ENCODE results near the gene SDK1. TPM values are rescaled to one million over a fixed set of nuclear protein-coding genes. Genes with fewer than 3 reads are reported as not detected.

SDK1 gene
- total RNA-seq, 1 experiment from 2014 or later = 1.8 TPM

GRCh38 chr7:4151524-4151923 is 850.5 kb downstream of the SDK1 start:
- no peak for DNase-seq (ENCODE audit: low spot score)

- no peak for DNase-seq (ENCODE audit: low spot score)
Measured at GRCh38 chr7:4151926-4152549, 851.0 kb downstream of the SDK1 start.

DNA sequence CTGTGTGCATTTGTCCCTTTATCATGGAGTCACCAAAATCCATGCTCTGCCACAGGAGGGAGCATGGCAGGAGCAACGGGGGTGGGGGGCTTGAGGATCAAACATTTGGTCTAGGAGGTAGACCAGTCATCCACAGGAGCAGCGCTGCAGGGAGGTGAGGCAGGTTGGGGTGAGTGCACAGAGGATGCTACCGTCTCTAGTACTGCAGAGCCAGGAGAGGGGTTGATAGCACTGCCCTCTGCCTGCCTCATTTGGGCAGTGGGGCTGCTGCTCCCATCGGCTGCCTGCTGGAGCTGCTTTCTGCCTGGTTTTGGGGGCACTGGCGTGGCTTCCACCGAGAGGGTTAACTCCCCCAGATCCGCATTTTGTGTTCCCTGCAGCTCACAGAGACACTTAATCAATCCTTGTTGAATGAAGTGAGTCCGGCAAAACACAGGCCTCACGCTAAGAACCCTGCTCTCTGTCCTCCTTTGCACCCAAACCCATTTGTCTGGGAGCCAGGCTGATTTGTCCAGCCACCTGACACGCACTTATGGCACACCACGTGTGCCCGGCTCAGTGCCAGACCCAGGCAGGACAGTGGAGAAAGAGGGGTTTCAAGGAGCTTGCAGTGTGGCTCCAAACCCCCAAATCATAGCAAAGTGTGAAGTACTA is 854.0 kb downstream of the SDK1 start:
- no peak for DNase-seq (ENCODE audit: low spot score)

GRCh38 chr7:4156190-4156589 is 855.1 kb downstream of the SDK1 start:
- DNase-seq (ENCODE audit: low spot score) = no peak

GRCh38 chr7:4157651-4158050 is 856.6 kb downstream of the SDK1 start:
- no peak for DNase-seq (ENCODE audit: low spot score)

GRCh38 chr7:4158441-4159153 is 857.5 kb downstream of the SDK1 start:
- no peak for DNase-seq (ENCODE audit: low spot score)

GRCh38 chr7:4159154-4159501 is 858.1 kb downstream of the SDK1 start:
- no peak for DNase-seq (ENCODE audit: low spot score)

DNA sequence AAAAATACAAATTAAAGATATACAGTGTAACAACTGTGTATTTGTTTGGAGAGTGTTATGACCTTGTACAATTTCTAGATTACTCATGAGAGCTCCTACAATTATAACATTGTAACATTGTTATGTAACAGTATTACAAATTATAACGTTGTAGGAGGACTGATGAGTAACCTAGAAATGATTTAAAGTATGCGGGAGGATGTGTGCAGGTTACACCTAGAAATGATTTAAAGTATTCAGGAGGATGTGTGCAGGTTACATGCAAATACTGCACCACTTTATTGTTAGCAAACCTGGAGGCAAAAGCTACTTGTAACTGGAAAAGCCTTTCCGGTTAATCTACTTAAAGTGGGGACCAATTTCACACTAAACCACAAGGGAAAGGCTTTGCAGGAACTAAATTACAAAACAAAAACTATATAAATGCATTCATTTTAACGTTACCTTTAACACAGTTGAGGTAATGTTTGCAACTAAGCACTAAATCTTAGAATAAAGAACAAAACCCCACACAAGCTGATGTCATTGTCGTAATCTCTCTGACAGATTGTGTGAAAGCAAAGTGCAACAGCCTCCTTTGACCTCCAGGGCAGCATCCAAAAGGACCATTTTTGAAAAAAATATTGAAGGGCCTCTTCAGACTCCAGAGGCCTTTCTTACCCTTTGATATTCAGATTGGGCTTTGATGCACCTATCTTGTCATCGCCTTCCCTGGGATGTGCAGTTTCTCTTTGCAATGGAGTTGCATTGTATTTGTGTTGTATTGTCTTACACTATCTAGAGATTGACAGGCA is 858.9 kb downstream of the SDK1 start:
- DNase-seq (ENCODE audit: low spot score) = peak; percentile 69

GRCh38 chr7:4162884-4163564 is 862.0 kb downstream of the SDK1 start:
- DNase-seq (ENCODE audit: low spot score) = no peak

DNA sequence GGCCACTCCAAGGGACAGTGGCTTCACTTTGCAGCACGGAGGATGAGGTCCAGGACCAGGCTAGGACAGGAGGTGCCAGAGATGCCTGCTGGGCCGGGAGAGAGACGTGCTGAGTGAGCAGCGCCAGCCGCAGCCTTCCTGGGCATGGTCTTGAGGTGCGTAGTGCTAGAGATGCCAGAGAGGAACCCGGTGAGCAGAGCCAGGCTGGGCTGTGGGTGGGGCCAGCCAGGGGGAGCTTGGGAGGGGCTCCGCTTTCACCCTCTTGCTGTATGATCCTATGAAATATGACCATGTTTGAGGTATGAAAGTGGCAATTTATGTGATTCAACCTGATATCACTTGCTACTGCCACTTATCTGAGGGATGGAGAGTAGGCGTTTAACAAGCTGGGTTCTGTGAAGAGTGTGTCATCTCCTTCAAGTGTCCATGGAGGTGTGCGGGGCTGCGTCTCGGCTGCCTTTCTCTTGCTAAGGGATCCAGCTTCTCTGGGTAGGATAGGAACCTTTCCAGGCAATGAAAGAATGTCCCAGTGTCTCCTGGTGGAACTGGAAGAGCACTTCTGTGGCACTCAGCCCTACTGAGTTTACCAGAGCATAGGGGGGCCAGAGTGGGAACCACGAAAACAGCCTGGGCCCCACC is 862.6 kb downstream of the SDK1 start:
- no peak for DNase-seq (ENCODE audit: low spot score)

DNA sequence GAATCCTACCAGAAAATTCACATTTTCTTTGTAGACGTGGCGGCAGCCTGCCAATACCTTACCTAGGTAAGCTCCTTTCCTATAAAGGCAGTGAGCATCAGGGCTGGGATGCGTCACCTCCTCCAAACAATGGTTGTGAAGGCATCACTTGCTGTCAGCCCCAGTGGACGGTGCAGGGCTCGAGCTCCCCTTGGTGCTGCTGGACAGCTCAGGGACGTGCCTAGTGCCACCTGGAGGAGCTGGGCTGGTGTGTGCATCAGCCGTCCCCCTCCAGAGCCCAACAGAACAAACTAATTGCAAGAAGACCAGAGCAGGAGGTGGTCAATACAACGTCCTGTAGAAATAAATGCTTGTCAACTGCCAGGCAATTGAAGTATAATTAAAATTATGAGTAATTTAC is 863.5 kb downstream of the SDK1 start:
- no peak for DNase-seq (ENCODE audit: low spot score)

DNA sequence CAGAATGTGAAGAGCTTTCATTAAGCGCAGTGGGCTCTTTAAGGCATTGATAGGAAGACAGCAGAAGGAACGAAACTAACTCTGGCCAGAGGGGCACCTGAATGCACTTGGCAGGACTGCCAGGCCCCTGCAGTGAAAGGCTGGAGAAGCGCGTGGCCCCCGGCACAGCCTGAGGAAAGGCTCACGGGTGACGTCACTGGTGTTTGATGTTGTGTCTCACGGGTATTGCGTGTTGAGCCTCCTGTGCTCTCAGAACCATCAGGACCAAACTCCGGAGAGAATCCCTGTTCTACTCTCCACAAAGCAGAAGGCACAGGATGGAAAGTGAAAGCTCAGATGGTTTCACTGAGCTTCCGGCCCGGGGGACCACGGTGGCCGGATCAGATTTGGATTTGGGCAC is 865.3 kb downstream of the SDK1 start:
- DNase-seq (ENCODE audit: low spot score) = no peak

- DNase-seq (ENCODE audit: low spot score) = no peak
Measured at GRCh38 chr7:4166807-4167206, 865.8 kb downstream of the SDK1 start.

DNA sequence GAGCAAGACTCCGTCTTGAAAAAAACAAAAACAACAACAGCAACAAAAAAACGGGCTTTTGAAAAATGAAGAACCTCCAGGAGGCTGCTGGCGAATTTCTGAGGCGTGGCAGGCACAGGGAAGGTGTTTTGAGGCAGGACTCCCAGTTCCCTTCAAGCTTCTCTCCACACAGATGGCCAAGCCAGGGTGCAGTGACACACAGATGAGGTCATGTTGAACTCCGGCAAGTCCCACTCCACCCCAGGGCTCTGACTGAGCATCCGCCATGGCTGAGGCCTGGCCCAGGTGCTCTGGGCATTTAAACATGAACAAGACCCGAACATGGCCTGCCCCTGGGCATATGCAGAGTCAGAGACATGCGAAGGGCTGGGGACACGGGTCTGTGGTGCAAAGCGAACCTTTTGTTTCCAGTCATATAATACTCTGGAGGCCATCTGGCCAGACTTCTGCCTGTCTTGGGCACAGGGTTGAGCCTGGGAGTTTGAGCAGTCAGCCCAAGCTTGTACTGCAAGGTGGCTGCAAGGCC is 866.4 kb downstream of the SDK1 start:
- no peak for DNase-seq (ENCODE audit: low spot score)

- no peak for DNase-seq (ENCODE audit: low spot score)
Measured at GRCh38 chr7:4168041-4168440, 867.0 kb downstream of the SDK1 start.

DNA sequence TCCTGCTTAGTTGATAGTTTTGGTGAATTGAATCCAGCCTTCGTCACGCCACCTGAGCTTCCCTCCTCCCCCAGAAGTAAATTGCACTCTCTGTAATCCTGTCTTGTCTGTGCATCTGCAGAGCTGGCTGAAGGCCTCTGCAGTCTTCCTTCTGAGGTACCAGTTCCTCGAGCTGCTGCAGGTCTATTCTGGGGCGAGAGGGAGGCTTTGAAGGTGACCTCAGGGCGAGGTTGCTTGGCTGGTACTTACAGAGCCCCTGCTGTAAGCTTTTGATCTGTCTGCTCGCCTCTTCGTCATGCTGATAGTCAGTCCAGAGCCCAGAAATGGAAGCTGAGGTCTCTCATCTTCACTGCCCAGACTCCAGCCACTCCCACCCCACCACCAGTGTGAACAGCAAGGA is 867.5 kb downstream of the SDK1 start:
- DNase-seq (ENCODE audit: low spot score) = no peak

DNA sequence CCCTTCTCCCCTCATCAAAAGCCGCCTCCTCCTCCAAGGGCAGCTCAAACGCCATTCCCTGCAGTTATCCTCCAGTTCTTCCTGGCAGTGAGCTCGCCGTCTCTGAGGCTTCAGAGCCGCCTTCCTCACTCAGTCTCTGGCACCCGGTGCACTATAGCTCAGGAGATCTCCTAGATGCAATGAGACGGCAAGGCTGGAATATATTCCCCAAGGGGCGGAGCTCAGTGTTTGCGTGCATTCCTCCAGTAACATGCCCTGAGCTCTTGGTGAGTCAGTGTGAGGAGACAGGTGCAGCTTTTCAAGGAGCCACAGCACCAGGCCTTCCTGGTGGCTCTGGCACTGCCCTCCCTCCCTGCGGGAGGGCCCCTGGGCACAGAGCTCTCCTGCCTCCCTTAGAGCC is 868.4 kb downstream of the SDK1 start:
- DNase-seq (ENCODE audit: low spot score) = peak; percentile 48

DNA sequence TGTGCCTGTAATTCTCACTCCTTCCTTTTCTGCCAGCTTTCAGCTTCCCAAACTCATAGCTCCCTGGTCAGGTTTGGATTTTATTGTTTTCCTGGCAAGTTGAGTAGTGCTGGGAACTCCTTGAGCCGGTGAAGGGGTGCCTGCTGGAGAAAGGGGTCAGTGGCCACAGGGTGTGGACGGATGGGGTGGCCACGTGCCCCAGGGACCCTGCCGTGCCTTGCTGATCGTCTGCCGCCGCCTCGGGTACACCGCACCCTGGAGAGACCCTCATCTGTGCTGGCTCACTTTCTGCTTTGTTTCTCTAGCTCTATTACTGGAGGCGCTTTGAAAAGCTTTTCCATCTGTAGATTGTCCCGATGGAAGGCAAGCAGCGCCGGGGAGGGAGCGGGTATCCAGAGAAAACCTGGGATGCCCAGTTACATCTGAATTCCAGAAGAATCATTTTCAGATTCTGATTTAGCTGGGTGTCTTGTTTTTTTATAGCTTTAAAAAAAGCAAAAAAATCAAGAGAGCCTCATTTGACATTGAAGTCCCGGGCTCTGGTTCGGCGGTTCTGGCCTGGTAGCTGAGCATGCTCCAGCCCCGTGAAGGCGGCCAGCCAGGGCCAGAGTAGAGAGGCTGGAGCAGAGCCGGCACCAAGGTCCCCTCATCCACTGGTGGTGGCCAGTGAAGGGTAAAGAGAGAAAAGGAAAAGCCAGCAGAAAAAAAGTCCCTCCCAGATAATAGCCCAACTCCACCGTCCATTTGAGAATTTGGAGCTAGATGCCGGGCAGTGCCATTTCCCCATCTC is 870.1 kb downstream of the SDK1 start:
- DNase-seq (ENCODE audit: low spot score) = no peak

DNA sequence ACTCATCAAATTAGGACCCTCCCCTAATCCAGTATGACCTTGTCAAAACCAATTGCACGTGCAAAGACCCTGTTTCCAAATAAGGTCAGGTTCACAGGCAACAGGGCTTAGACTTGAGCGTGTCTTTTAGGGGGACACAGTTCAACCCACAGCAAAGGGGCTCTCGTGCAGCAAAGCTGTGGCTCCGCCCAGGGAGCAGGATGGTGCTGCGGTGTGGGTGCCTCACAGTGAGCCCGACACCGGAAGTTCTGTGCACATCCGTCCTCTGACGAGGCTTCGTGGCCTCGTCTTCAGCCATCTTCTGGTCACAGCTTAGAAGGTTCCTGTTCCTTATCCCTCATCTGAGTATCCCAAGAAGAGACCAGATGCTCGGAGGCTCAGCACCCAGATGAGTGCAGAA is 871.8 kb downstream of the SDK1 start:
- DNase-seq (ENCODE audit: low spot score) = no peak

- no peak for DNase-seq (ENCODE audit: low spot score)
Measured at GRCh38 chr7:4173615-4174014, 872.6 kb downstream of the SDK1 start.
